GM19239 (cell line): ENCODE data around the gene CALN1.
"Not testable (repeated sequence)": the region's sequence is repeated elsewhere in the genome, so short reads cannot be mapped to it uniquely, and the experiment has no call there.

Experiments used
- DNase-seq: peaks from one replicate; pipeline ENCODE4 v3.0.0; 2011; ENCODE audit warnings: low spot score; ENCODE audit not compliant: insufficient read length
- FAIRE-seq: peaks from 2 replicates; lab custom pipeline; 2011; peaks lifted over from hg19 to GRCh38; lab: Jason Lieb, UNC

CALN1 gene

GRCh38 chr7:71780282-71780681 is 631.9 kb downstream of the CALN1 start:
- no peak for DNase-seq
- FAIRE-seq = no peak

DNA sequence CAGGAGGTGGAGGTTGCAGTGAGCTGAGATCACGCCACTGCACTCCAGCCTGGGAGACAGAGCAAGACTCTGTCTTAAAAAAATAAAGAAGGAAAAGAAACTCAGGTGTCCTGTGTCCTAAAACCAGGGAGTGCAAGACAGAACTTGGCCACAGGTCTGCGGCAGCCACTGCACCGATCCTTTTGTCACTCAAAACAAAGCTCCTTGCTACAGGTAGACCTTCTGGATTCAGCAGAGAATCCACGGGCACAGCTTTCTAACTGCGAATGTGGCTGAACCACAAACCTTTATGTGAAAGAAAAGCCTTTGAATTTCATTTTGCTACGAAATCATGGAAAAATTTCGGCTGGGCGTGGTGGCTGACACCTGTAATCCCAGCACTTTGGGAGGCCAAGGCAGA is 634.9 kb downstream of the CALN1 start:
- no peak for DNase-seq
- FAIRE-seq = no peak

DNA sequence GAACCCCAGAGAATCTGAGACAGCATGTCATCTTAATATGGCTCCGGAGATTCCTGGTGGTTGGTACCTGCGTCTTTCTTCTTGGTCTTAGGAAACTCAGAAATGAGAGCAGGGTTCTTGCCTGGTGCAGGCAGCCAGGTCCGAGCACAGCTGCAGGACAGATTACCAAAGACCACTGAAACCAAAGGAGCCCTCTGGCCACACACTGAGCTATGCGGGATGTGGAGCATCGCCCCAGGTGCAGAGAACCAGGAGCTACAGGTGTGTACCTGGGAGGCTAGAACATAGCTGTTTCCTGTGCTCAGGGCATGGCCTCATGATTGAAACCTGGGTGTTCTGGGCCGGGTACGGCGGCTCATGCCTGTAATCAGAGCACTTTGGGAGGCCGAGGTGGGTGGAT is 635.4 kb downstream of the CALN1 start:
- DNase-seq = no peak
- no peak for FAIRE-seq

DNA sequence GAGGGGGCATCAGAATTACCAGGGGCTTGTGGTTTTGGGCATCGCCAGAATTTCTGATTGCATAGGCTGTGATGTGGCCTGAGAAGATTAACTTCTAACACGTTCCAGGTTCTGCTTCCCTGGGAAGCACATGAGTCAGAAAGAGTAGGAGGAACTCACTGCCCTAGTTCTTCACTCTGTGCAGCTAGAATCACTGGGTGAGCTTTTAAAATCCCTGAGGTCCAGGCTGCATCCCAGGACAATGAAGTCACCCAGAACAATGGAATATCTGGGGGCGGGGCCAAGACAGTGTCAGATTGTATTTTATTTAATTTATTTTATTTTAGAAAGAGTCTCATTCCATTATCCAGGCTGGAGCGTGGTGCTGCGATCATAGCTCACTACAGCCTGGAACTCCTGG is 636.5 kb downstream of the CALN1 start:
- no peak for FAIRE-seq
- no peak for DNase-seq

DNA sequence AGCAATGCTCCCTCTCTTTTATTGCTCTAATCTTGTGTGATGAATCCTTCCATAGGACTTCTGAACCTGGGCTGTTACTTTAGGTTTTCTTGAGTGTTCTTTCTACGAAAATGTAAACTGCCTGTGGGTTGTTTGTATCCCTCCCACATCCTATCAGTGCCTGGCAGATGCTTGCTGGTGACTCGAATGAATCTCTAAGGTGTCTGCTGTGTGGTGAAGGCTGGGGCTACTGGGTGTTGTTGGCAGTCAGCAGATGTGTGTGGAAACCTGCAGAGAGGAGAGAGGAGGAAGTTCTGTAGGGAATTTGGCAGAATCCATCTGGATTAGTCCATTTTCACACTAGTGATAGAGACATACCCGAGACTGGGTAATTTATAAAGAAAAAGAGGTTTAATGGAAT is 639.4 kb downstream of the CALN1 start:
- no peak for FAIRE-seq
- DNase-seq = no peak

GRCh38 chr7:71770269-71770907 is 641.8 kb downstream of the CALN1 start:
- DNase-seq = no peak
- FAIRE-seq = no peak

- DNase-seq (no peak), FAIRE-seq (no peak)
Observed at GRCh38 chr7:71769326-71769725, 642.8 kb downstream of the CALN1 start.

GRCh38 chr7:71768450-71768849 is 643.7 kb downstream of the CALN1 start:
- no peak for FAIRE-seq
- DNase-seq = no peak

- FAIRE-seq (no peak), DNase-seq (no peak)
Observed at GRCh38 chr7:71766016-71766415, 646.1 kb downstream of the CALN1 start.

DNA sequence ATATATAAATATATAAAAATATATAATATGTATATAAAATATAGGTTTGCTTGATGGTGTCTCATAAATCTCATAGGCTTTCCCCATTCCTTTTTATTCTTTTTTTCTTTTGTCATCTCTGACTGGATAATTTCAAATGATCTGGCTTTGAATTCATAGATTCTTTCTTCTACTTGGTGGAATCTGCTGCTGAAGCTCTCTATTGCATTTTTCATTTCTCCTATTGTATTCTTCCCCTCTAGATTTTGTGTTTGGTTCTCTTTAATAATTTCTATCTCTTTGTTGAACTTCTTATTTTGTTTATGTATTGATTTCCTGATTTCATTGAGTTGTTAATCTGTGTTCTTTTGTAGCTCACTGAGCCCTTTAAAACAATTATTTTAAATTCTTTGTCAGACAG is 650.8 kb downstream of the CALN1 start:
- FAIRE-seq = no peak

GRCh38 chr7:71754828-71755227 is 657.3 kb downstream of the CALN1 start:
- DNase-seq (no peak), FAIRE-seq (no peak)

More for the DNA sequence above, 650.8 kb downstream of the CALN1 start:
- no peak for DNase-seq

DNA sequence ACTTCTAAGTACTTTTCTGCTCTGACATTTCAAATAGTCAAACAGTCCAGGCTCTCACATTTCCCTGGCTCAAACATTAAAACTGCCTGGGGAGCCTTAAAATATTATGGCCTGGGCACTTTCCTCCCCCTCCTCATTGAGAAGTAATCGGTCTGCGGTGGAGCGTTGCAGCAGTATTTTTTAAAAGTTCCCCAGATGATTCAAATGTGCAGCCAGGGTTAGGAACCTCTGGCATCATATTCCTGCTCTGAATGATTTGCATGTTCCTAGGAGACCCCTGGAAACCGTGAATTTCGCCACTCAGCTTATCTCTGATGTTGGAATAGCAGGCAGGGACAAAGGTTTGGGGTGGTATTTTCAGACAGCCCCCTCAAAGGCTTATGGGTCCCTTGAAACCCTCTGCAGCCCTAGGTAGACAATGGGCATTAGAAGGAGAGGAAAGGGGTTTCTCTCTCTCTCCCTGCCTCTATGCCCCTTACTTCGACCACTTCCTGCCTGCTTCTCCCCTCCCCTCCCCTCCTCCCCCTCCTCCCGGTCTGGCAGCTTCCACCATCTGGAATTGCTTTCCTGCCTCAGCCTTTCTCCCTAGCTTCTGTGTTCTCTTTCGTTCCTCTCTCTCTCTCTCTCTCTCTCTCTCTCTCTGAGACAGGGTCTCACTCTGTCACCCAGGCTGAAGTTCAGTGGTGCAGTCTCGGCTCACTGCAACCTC is 658.0 kb downstream of the CALN1 start:
- DNase-seq = no peak
- FAIRE-seq = no peak

- no peak for FAIRE-seq
Observed at GRCh38 chr7:71753236-71753635, 658.9 kb downstream of the CALN1 start.

DNA sequence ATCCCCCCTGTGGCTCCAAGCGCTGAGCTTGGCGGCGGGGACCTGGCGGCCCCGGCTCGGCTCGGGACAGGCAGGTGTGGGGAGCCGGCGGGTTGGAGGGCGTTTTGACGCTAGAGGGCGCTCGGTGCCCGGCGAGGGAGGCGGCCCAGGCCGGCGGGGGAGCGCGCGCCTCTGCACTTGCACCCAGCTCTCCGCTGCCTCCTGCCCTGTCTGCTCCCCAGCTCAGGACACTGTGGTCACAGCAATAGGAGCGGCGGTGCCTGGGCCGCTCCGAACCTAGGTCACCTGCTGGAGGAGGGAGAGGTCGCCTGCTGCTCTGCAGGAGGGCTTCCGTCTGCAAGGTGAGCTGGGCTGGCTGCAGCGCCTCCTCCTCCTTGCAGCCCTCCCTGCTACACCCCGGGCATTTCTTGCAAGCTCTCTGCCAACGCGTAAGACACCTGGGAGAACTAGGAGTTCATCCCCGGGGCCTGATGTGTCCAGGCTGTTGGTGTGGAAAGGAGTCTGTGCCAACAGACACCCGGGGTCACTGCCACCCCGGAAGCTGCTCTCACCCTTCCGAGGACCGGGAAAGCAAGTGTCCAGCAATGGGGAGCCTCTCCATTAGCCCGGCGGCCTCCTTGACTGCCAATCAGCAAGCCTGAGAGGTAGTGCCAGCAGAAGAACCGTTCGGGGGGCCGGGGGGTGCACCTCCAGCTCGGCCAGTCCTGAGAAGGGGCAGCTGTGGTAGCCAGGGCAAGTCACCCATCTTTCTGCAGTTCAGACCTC is 659.8 kb downstream of the CALN1 start:
- FAIRE-seq (no peak), DNase-seq (no peak)

More at GRCh38 chr7:71753236-71753635, 658.9 kb downstream of the CALN1 start:
- no peak for DNase-seq

- FAIRE-seq (no peak), DNase-seq (no peak)
Observed at GRCh38 chr7:71750290-71750689, 661.8 kb downstream of the CALN1 start.

GRCh38 chr7:71746006-71746405 is 666.1 kb downstream of the CALN1 start:
- DNase-seq = no peak
- no peak for FAIRE-seq

GRCh38 chr7:71740174-71740560 is 672.0 kb downstream of the CALN1 start:
- DNase-seq (no peak), FAIRE-seq (no peak)

- FAIRE-seq = no peak
- DNase-seq = no peak
Observed at GRCh38 chr7:71739520-71740173, 672.5 kb downstream of the CALN1 start.

DNA sequence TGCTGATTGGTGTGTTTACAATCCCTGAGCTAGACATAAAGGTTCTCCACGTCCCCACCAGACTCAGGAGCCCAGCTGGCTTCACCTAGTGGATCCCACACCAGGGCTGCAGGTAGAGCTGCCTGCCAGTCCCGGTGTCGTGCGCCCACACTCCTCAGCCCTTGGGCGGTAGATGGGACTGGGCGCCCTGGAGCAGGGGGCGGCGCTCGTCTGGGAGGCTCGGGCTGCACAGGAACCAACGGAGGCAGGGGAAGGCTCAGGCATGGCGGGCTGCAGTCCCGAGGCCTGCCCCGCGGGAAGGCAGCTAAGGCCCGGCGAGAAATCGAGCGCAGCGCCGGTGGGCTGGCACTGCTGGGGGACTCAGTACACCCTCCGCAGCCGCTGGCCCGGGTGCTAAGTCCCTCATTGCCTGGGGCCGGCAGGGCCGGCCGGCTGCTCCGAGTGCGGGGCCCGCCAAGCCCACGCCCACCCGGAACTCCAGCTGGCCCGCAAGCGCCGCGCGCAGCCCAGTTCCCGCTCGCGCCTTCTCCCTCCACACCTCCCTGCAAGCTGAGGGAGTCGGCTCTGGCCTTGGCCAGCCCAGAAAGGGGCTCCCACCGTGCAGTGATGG is 674.1 kb downstream of the CALN1 start:
- FAIRE-seq, DNase-seq: not testable (repeated sequence)

DNA sequence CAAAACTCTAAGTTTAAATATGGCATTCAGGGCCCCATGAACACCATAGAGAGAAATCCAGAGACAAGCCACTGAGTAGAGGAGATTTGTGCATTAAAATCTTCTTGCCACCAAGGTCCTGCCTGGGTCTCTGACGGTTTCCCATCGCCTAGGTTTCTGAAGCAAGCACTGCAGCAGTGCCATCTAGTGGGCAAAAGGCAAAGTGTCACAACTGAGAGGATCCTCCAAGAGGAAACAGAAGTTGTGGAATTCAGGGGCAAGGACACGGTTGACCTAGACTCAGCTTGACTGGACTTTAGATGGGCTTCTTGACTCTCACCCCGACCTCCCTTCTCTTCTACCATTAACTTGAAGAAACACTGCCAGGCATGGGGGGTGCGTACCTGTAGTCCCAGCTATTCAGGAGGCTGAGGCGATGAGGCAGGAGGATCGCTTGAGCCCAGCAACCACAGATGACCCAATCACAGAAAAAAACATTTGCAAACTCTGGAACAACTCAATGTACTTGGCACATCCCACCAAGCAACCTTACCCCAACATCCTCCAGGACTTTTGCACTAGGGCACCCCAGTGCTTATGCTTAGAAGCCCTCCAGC is 676.1 kb downstream of the CALN1 start:
- no peak for FAIRE-seq
- peak; percentile 44 for DNase-seq
